HFF-Myc (cell line): ENCODE results near the gene DNAH8.
"Not testable (repeated sequence)": the region's sequence is repeated elsewhere in the genome, so short reads cannot be mapped to it uniquely, and the experiment has no call there.

Experiments
- DNase-seq: peaks from one replicate; pipeline ENCODE4 v3.0.0-alpha.2; 2011; ENCODE audit warnings: low read depth; ENCODE audit errors: extremely low read depth
- H3K4me3 ChIP-seq: replicated peaks from 2 replicates; pipeline ENCODE4 v1.5.1; 2011; ENCODE audit warnings: low read depth, mild to moderate bottlenecking, control low read depth, low read length
- TF ChIP-seq, protein P1 (sequence below): IDR thresholded peaks from 2 replicates; pipeline ENCODE4 v1.5.1; 2012; ENCODE audit warnings: mild to moderate bottlenecking, low read depth, low read length, control low read depth; ENCODE audit errors: missing control alignments

The DNAH8 gene

DNA sequence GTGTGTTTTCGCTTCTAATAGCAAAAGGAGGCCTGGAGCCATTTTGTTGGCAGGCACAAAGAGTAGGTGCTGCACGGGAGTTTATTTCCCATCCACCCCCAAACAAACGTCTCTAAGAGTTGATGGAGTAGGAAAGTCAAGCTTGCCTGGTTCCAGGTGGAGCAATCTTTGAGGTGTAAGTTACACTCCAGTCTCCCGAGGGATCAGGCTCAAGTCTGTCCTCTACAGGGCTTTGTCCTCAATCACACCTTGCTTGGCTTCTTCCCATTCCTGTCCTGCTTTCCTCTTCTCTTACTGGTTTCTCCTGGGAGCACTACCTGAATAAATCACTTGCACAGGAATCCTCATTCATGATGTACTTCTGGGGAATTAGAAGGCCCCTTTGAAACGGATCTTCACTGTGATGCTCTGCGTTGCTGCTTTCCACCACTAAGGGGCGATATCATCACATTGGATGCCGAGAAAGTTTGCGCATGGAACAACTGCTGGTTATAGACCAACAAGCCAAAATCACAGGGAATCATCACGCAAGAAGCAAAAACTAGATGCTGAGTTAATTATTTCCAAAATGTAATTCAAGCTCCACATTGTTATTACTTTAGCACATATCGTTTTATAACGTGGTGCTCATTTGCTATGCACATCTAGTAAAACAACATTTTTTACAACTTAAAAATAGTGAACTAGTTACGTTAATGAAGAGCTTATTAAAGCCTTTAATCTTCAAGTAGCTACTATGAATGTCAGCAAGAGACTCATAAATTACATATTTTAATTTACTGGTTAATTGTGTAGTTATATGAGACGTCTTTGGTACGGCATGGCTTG is 156.8 kb downstream of the DNAH8 start:
- TF ChIP-seq, protein P1, sequence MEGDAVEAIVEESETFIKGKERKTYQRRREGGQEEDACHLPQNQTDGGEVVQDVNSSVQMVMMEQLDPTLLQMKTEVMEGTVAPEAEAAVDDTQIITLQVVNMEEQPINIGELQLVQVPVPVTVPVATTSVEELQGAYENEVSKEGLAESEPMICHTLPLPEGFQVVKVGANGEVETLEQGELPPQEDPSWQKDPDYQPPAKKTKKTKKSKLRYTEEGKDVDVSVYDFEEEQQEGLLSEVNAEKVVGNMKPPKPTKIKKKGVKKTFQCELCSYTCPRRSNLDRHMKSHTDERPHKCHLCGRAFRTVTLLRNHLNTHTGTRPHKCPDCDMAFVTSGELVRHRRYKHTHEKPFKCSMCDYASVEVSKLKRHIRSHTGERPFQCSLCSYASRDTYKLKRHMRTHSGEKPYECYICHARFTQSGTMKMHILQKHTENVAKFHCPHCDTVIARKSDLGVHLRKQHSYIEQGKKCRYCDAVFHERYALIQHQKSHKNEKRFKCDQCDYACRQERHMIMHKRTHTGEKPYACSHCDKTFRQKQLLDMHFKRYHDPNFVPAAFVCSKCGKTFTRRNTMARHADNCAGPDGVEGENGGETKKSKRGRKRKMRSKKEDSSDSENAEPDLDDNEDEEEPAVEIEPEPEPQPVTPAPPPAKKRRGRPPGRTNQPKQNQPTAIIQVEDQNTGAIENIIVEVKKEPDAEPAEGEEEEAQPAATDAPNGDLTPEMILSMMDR: peak; percentile 97
- H3K4me3 ChIP-seq: no peak overlapping the region
- peak; percentile 36 for DNase-seq

DNA sequence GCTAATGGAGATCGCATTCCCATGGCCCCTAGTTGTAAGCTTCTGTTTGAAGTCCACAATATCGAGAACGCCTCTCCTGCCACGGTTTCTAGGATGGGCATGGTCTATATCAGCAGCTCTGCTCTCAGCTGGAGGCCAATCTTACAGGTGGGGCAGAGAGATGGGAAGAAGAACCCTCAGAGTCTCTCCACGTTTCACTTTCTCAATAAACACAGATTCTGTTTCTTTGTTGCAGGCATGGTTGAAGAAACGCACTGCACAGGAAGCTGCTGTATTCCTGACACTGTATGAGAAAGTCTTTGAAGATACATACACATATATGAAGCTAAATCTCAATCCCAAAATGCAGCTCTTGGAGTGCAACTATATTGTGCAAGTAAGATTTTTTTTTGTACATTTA is 157.9 kb downstream of the DNAH8 start:
- TF ChIP-seq, protein P1: no peak

DNA sequence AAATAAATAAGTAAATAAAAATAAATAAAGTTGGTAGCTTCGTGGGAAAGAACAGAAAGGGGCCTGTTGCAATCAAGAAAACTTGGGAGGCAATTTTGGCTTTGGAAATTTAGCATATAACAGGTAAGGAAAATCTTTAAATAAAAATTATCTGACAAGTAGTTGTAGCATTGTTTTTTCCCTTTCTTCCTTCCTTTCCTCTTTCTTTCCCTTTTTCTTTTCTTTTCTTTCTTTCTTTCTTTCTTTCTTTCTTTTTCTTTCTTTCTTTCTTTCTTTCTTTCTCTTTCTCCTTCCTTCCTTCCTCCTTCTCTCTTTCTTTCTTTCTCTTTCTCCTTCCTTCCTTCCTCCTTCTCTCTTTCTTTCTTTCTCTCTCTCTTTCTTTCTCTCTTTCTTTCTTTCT is 158.7 kb downstream of the DNAH8 start:
- not testable (repeated sequence) for H3K4me3 ChIP-seq, DNase-seq

More for the DNA sequence above, 157.9 kb downstream of the DNAH8 start:
- no peak for DNase-seq
- no peak overlapping the region for H3K4me3 ChIP-seq

DNA sequence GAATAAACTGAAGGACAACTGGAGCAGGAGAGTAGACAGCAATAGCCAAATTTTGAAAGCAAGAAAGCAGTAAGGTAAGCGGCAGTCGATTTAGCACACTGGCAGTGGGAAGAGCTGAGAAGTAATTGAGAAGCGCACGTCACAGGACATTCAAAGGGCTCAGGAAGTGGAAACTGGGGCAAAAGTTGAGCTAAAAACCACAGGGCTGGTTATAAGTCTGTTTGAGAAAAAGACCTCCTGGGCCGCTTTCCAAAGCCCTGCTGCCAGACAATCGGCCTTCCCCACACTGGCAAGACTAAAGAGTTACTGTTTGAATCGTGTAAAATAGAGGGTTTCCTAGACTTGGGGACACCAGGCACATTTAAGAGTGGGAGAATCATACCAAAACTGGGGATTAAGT is 161.4 kb downstream of the DNAH8 start:
- TF ChIP-seq, protein P1: no peak
- DNase-seq: no peak
- no peak overlapping the region for H3K4me3 ChIP-seq

DNA sequence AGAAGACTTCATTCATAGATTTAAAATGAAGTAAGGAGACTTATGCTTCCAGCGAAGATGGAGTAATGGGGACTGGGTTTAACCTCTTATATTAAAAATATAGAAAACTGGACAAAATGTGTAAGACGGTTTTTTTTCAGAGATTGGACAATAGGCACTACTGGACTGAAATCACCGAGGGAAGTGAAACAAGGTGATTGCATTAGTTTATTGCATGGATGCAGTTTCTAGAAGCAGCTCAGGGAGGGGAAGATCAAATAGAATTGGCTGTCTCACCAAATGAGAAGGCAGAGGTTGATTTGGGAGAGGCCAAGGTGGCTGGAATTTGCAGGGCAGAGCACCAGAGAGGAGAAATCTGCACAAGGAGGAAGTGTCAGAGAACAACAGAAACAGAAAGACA is 162.6 kb downstream of the DNAH8 start:
- TF ChIP-seq, protein P1: no peak
- DNase-seq: no peak
- H3K4me3 ChIP-seq: no peak overlapping the region

DNA sequence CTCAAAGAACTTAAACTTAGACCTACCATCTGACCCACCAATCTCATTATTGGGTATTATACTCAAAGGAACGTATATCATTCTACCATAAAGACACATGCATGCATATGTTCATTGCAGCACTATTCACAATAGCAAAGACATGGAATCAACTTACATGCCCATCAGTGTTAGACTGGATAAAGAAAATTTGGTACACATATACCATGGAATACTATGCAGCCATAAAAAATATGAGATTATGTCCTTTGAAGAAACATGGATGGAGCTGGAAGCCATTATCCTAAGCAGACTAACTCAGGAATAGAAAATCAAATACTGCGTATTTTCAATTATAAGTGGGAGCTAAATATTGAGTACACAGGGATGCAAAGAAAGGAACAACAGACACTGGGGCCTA is 167.0 kb downstream of the DNAH8 start:
- TF ChIP-seq, protein P1: no peak
- H3K4me3 ChIP-seq: no peak overlapping the region
- no peak for DNase-seq

DNA sequence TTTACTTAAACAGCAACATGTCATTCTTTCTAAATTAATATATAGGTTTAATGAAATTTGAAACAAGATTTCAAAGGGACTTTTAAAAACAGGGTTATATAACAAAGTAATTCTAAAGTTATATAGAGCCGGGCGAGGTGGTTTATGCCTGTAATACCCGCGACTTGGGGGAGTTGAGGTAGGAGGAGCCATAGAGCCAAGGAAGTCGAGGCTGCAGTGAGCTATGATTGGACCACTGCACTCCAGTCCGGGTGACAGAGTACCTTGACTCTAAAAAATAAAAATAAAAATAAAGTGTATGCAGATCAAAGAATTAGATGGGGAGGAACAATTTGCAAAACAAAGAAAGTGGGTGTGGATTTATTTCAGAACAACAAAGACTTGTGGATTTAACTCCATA is 182.4 kb downstream of the DNAH8 start:
- TF ChIP-seq, protein P1: no peak
- DNase-seq: no peak
- no peak overlapping the region for H3K4me3 ChIP-seq
